PC-3 (cell line): ENCODE results near the gene FECH. TPM values are rescaled to one million over a fixed set of nuclear protein-coding genes. Genes with fewer than 3 reads are reported as not detected.

Experiments used
- ATAC-seq: fragments of 200-7000 bp; cut with Tn5 transposase; 2 replicates; pipeline ENCODE4 v1.9.1; 2020; ENCODE audit warnings: mild to moderate bottlenecking, moderate library complexity
- BruUV-seq: library from RNA; stranded (reverse); fragments of 400-500 nt; replicated peaks from 2 replicates; lab custom pipeline; 2021; lab: Mats Ljungman, UMichigan
- CTCF ChIA-PET: fragments of 300-600 bp; sonication (Branson Sonifier 250); formaldehyde crosslinking; loops from one replicate; lab custom pipeline; 2022; ENCODE audit warnings: antibody characterized with exemption; lab: Charles Lee
- POLR2A ChIA-PET: fragments of 300-600 bp; sonication (Branson Sonifier 250); formaldehyde crosslinking; loops from one replicate; lab custom pipeline; 2022; ENCODE audit warnings: antibody characterized with exemption; ENCODE audit not compliant: unreplicated experiment; lab: Charles Lee
- DNase-seq: peaks from one replicate; pipeline ENCODE4 v3.0.0-alpha.2; 2015
- H2AFZ ChIP-seq: fragments of 300-600 bp; sonication (generic); 2 replicates; pipeline ENCODE4 v1.6.0; 2016; ENCODE audit warnings: antibody characterized with exemption, low read length
- H3F3A ChIP-seq: fragments of 300-600 bp; sonication (generic); one replicate; pipeline ENCODE4 v1.6.0; 2017; ENCODE audit warnings: antibody characterized with exemption, low read length, control low read depth, mild to moderate bottlenecking; ENCODE audit not compliant: unreplicated experiment
- H3K27ac ChIP-seq: fragments of 300-600 bp; sonication (generic); 2 replicates; pipeline ENCODE4 v1.5.1; 2016; ENCODE audit warnings: mild to moderate bottlenecking, low read length
- H3K27me3 ChIP-seq: fragments of 300-600 bp; sonication (generic); 2 replicates; pipeline ENCODE4 v1.6.1; 2016; ENCODE audit warnings: low read length, mixed read lengths
- H3K36me3 ChIP-seq: fragments of 300-600 bp; sonication (generic); 2 replicates; pipeline ENCODE4 v1.6.1; 2016; ENCODE audit warnings: low read depth, mixed run types, low read length, mixed read lengths
- H3K4me1 ChIP-seq: fragments of 300-600 bp; sonication (generic); 2 replicates; pipeline ENCODE4 v1.5.1; 2016; ENCODE audit warnings: low read length; ENCODE audit not compliant: insufficient read depth
- H3K4me2 ChIP-seq: fragments of 300-600 bp; sonication (generic); 2 replicates; pipeline ENCODE4 v1.6.0; 2016; ENCODE audit warnings: low read length
- H3K4me3 ChIP-seq: fragments of 300-600 bp; sonication (generic); 2 replicates; pipeline ENCODE4 v1.5.1; 2016; ENCODE audit warnings: mild to moderate bottlenecking, low read length, mixed read lengths
- H3K79me2 ChIP-seq: fragments of 300-600 bp; sonication (generic); 2 replicates; pipeline ENCODE4 v1.6.1; 2017; ENCODE audit warnings: low read length, mixed read lengths
- H3K9ac ChIP-seq: fragments of 300-600 bp; sonication (generic); 2 replicates; pipeline ENCODE4 v1.6.0; 2016; ENCODE audit warnings: mild to moderate bottlenecking, low read length
- H3K9me2 ChIP-seq: fragments of 300-600 bp; sonication (generic); replicated peaks from 2 replicates; pipeline ENCODE4 v1.6.1; 2016; ENCODE audit warnings: mixed run types, low read length, mixed read lengths
- H3K9me3 ChIP-seq: fragments of 300-600 bp; sonication (generic); 2 replicates; pipeline ENCODE4 v1.6.1; 2016; ENCODE audit warnings: low read length, mixed read lengths
- H4K20me1 ChIP-seq: fragments of 300-600 bp; sonication (generic); 2 replicates; pipeline ENCODE4 v1.6.1; 2016; ENCODE audit warnings: low read length, mixed read lengths
- CTCF ChIP-seq: fragments of 300-600 bp; sonication (generic); conservative IDR thresholded peaks from 2 replicates; pipeline ENCODE4 v1.5.1; 2017; ENCODE audit warnings: antibody characterized with exemption, low read depth, mild to moderate bottlenecking, low read length
- EZH2 ChIP-seq: fragments of 300-600 bp; sonication (generic); IDR thresholded peaks from one replicate; pipeline ENCODE4 v1.6.1; 2017; ENCODE audit warnings: antibody characterized with exemption, mild to moderate bottlenecking, low read length; ENCODE audit not compliant: unreplicated experiment
- EZH2phosphoT487 ChIP-seq: fragments of 300-600 bp; sonication (generic); IDR thresholded peaks from 2 replicates; pipeline ENCODE4 v1.6.1; 2018; ENCODE audit warnings: mild to moderate bottlenecking, antibody characterized with exemption, low read length, borderline replicate concordance
- intact Hi-C: fragments of 100-400 bp; cut with micrococcal nuclease; formaldehyde crosslinking; loops from 2 replicates; pipeline ENCODE4 v1.9.0; 2023
- total RNA-seq: library from RNA; depleted of rRNA; stranded (reverse); fragments of >200 nt; gene quantifications from 2 replicates; pipeline ENCODE4 v1.2.3, GENCODE V29; 2014

FECH gene
- total RNA-seq, 1 experiment from 2014 or later: 136 TPM

GRCh38 chr18:57584444-57584843, 2.1 kb downstream of the FECH start:
- TF ChIP-seq EZH2phosphoT487 (no peak), CTCF (no peak), EZH2 (no peak)
- BruUV-seq: no TSS peak
- H3K4me2 ChIP-seq: peak overlapping the region; percentile 98
- CTCF ChIA-PET: no interaction called here
- peaks cover 9% of the 10 kb centered on the region for H3F3A ChIP-seq
- POLR2A ChIA-PET: no interaction called here
- H3K9me3 ChIP-seq: no peaks in the 10 kb centered on the region
- intact Hi-C loops: no loop called here
- no peaks in the 10 kb centered on the region for H3K27me3 ChIP-seq
- no peak for ATAC-seq
- no peaks in the 10 kb centered on the region for H3K9me2 ChIP-seq
- H3K36me3 ChIP-seq: no peaks in the 10 kb centered on the region; the same call in 1 of the 2 replicates
- H3K79me2 ChIP-seq: peaks cover 21% of the 10 kb centered on the region
- no peaks in the 10 kb centered on the region for H4K20me1 ChIP-seq
- H3K4me1 ChIP-seq: peaks cover 15% of the 10 kb centered on the region
- peak overlapping the region; percentile 95 for H3K4me3 ChIP-seq
- no peak for DNase-seq
- no peak overlapping the region; the same call in 1 of the 2 replicates for H3K9ac ChIP-seq
- H2AFZ ChIP-seq: no peak overlapping the region
- no peak overlapping the region for H3K27ac ChIP-seq

GRCh38 chr18:57583297-57583835, 3.1 kb downstream of the FECH start:
- POLR2A ChIA-PET: no interaction called here

More at GRCh38 chr18:57583297-57583835, 3.1 kb downstream of the FECH start:
- H3K4me2 ChIP-seq: no peak overlapping the region
- H3K4me3 ChIP-seq: no peak overlapping the region
- no peaks in the 10 kb centered on the region for H3K9me3 ChIP-seq
- no peak for DNase-seq
- ATAC-seq: no peak
- CTCF ChIA-PET: no interaction called here
- no peaks in the 10 kb centered on the region for H4K20me1 ChIP-seq
- no peaks in the 10 kb centered on the region for H3K27me3 ChIP-seq
- H3K4me1 ChIP-seq: peaks cover 15% of the 10 kb centered on the region
- H3K79me2 ChIP-seq: peaks cover 21% of the 10 kb centered on the region
- intact Hi-C loops: no loop called here
- H3K27ac ChIP-seq: no peak overlapping the region
- H3K9ac ChIP-seq: no peak overlapping the region
- no peak for TF ChIP-seq EZH2phosphoT487
- no peak for TF ChIP-seq EZH2
- TF ChIP-seq CTCF: no peak
- H3F3A ChIP-seq: peaks cover 9% of the 10 kb centered on the region
- no peaks in the 10 kb centered on the region for H3K9me2 ChIP-seq
- H2AFZ ChIP-seq: no peak overlapping the region
- no peaks in the 10 kb centered on the region; the same call in 1 of the 2 replicates for H3K36me3 ChIP-seq
- BruUV-seq: no TSS peak
